Activated naive CD8-positive, alpha-beta T cell treated with anti-CD3 and anti-CD28 coated beads, Interleukin-2, amount 10 ng/mL, durations not matched to agents 7 days and 5 days (primary cell): Measurements from ENCODE around the gene RPL18. TPM values are rescaled to one million over a fixed set of nuclear protein-coding genes. Genes with fewer than 3 reads are reported as not detected.
"Not testable (repeated sequence)": the region's sequence is repeated elsewhere in the genome, so short reads cannot be mapped to it uniquely, and the experiment has no call there.

Experiments used
- ATAC-seq: fragments of 150-1000 bp; cut with Tn5 transposase; one replicate; pipeline ENCODE4 v1.10.0; 2021; ENCODE audit warnings: low read depth, moderate library complexity
- POLR2A ChIA-PET: fragments of 350-600 bp; sonication (Branson Sonifier 250); formaldehyde crosslinking; loops from one replicate; lab custom pipeline; 2021; ENCODE audit warnings: antibody characterized with exemption; lab: Charles Lee
- DNase-seq: peaks from one replicate; pipeline ENCODE4 v3.0.0; 2021
- H3K27ac Mint-ChIP-seq: one replicate; pipeline ENCODE4 v1.8.0; 2022; ENCODE audit warnings: mild to moderate bottlenecking, mixed read lengths
- H3K27me3 Mint-ChIP-seq: one replicate; pipeline ENCODE4 v1.8.0; 2022; ENCODE audit warnings: mild to moderate bottlenecking, moderate library complexity, mixed read lengths
- H3K36me3 Mint-ChIP-seq: one replicate; pipeline ENCODE4 v1.8.0; 2021; ENCODE audit warnings: mild to moderate bottlenecking, mixed read lengths
- H3K4me1 Mint-ChIP-seq: one replicate; pipeline ENCODE4 v1.8.0; 2021; ENCODE audit warnings: mixed read lengths
- H3K4me3 Mint-ChIP-seq: one replicate; pipeline ENCODE4 v1.8.0; 2022; ENCODE audit warnings: mild to moderate bottlenecking, moderate library complexity, mixed read lengths
- H3K9me3 Mint-ChIP-seq: one replicate; pipeline ENCODE4 v1.8.0; 2021; ENCODE audit warnings: mixed read lengths
- total RNA-seq, 2 experiments: library from RNA; stranded (reverse); gene quantifications; one replicate each; pipeline ENCODE4 v1.2.3, GENCODE V29; 2021

Gene RPL18
- total RNA-seq, 2 experiments from 2014 or later, result 1,565 to 1,587 TPM

DNA sequence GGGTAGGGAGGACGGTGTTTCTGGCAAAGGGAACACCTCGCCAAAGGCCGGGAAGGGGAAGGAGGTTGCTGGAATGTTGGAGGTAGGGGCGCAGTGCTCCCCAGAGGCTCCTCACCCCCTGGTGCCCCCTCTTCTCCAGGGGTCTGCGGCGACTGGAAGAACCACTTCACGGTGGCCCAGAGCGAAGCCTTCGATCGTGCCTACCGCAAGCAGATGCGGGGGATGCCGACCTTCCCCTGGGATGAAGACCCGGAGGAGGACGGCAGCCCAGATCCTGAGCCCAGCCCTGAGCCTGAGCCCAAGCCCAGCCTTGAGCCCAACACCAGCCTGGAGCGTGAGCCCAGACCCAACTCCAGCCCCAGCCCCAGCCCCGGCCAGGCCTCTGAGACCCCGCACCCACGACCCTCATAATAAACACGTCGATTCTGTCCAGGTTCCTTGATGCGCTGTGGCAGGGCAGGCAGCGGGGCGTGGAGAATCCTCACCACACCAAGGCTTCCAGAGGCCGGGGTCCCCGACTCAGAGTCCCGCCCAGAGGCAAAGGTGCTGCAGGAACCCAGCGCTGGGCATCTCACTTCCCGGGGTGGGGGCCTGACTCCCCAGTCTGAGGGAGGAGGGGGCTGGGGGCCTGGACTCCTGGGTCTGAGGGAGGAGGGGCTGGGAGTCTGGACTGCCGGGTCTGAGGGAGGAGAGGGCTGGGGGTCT, 19.8 kb downstream of the RPL18 start:
- DNase-seq (no peak), ATAC-seq (no peak)
- POLR2A ChIA-PET, result interaction anchor here (0.5 kb wide), 1 partner anchor 39 kb away, joined by 3 read pairs; no protein-coding TSS in a partner anchor
- Mint-ChIP-seq H3K27me3 (no peaks in the 10 kb centered on the region), H3K27ac (peak overlapping the region; percentile 35), H3K36me3 (no peaks in the 10 kb centered on the region), H3K4me1 (no peaks in the 10 kb centered on the region), H3K9me3 (no peaks in the 10 kb centered on the region), H3K4me3 (no peak overlapping the region)

- Mint-ChIP-seq H3K27ac (peak overlapping the region; percentile 19), H3K27me3 (peaks cover 2% of the 10 kb centered on the region), H3K36me3 (no peaks in the 10 kb centered on the region), H3K9me3 (no peaks in the 10 kb centered on the region), H3K4me1 (peaks cover 2% of the 10 kb centered on the region), H3K4me3 (peak overlapping the region; percentile 76)
- POLR2A ChIA-PET, result no interaction called here
- DNase-seq (no peak), ATAC-seq (peak; percentile 60)
These were observed 22.1 kb downstream of the RPL18 start for GRCh38 chr19:48596679-48597465.

GRCh38 chr19:48596237-48596636, 22.7 kb downstream of the RPL18 start:
- no peak for DNase-seq
- H3K27ac Mint-ChIP-seq, result peak overlapping the region; percentile 63

DNA sequence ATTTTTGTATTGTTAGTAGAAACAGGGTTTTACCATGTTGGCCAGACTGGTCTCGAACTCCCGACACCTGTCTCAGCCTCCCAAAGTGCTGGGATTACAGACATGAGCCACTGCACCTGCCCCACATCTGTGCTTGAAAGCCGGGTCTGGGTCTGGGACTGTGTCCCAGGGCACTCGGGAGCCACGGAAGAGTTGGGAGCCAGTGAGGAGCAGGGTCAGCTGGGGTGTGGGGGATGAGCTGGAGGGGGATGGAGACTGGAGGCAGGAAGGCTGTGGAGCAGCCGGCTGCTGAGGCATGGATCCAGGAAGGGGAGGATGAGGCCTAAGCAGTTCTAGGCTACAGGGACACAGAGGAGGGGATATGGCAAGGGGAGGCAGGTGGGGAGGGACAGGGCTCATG, 23.1 kb downstream of the RPL18 start:
- peak overlapping the region; percentile 63 for H3K27ac Mint-ChIP-seq
- ATAC-seq, result no peak

More at GRCh38 chr19:48596237-48596636, 22.7 kb downstream of the RPL18 start:
- Mint-ChIP-seq H3K4me1 (peaks cover 4% of the 10 kb centered on the region), H3K4me3 (peak overlapping the region; percentile 40), H3K27me3 (peaks cover 2% of the 10 kb centered on the region), H3K9me3 (no peaks in the 10 kb centered on the region), H3K36me3 (no peaks in the 10 kb centered on the region)
- no peak for ATAC-seq
- POLR2A ChIA-PET, result no interaction called here

GRCh38 chr19:48595171-48595570, 23.8 kb downstream of the RPL18 start:
- Mint-ChIP-seq H3K9me3 (no peaks in the 10 kb centered on the region), H3K4me1 (peaks cover 4% of the 10 kb centered on the region), H3K27ac (no peak overlapping the region), H3K36me3 (no peaks in the 10 kb centered on the region), H3K4me3 (peak overlapping the region; percentile 11), H3K27me3 (peaks cover 2% of the 10 kb centered on the region)
- ATAC-seq (no peak), DNase-seq (no peak)
- POLR2A ChIA-PET, result interaction anchor here (1.0 kb wide), 1 partner anchor 14 kb away, joined by 4 read pairs; no protein-coding TSS in a partner anchor

More for the DNA sequence above, 23.1 kb downstream of the RPL18 start:
- H3K36me3 Mint-ChIP-seq, result no peaks in the 10 kb centered on the region
- H3K4me1 Mint-ChIP-seq, result peaks cover 4% of the 10 kb centered on the region
- peaks cover 2% of the 10 kb centered on the region for H3K27me3 Mint-ChIP-seq
- POLR2A ChIA-PET, result interaction anchor here (1.0 kb wide), 1 partner anchor 13 kb away, joined by 4 read pairs; no protein-coding TSS in a partner anchor
- H3K9me3 Mint-ChIP-seq, result no peaks in the 10 kb centered on the region
- peak overlapping the region; percentile 40 for H3K4me3 Mint-ChIP-seq
- DNase-seq, result no peak

GRCh38 chr19:48591021-48591420, 28.0 kb downstream of the RPL18 start:
- Mint-ChIP-seq H3K27me3 (peaks cover 10% of the 10 kb centered on the region), H3K4me1 (peaks cover 14% of the 10 kb centered on the region), H3K36me3 (no peaks in the 10 kb centered on the region), H3K27ac (no peak overlapping the region), H3K9me3 (no peaks in the 10 kb centered on the region), H3K4me3 (no peak overlapping the region)
- no peak for ATAC-seq
- no peak for DNase-seq
- POLR2A ChIA-PET, result no interaction called here

DNA sequence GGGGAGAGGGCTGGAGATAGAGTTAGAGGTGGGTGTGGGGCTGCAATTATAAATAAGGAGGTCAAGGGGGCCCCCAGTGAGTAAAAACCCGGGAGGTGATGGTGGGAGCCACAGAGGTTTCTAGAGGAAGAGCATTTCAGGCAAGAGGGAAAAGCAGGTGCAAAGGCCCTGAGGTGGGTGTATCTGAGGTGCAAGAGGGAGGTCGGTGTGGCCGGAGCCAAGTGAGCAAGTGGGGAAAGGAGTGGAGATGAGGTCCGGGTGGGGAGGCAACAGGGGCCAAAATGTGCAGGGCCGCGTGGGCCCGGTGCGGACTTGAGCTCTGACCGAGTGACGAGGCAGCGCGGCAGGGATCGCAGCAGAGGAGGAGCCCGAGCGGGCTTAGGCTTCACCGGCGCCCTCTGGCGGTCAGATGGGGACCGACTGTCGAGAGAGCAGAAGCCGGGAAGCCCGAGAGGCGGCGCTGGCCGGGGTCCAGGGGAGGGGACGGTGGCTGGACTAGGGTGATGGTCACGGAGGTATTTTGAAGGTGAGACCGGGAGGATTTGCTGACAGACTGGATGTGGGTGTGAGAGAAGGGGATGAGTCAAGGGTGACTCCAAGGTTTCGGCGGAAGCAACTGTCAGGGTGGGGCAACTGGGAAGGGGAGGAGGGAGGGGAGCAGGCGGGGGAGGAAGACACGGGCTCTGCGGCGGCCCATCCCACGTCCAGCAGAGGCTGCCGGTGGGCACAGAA, 30.1 kb downstream of the RPL18 start:
- Mint-ChIP-seq H3K36me3 (no peaks in the 10 kb centered on the region), H3K9me3 (no peaks in the 10 kb centered on the region), H3K4me3 (peak overlapping the region; percentile 79), H3K27ac (peak overlapping the region; percentile 34), H3K4me1 (peaks cover 18% of the 10 kb centered on the region), H3K27me3 (peaks cover 11% of the 10 kb centered on the region)
- peak; percentile 86 for ATAC-seq
- POLR2A ChIA-PET, result interaction anchor here (0.5 to 1.0 kb wide), 3 partner anchors 17 to 83 kb away, joined by 3 to 5 read pairs (median 4); no protein-coding TSS in a partner anchor
- DNase-seq, result peak; percentile 93

DNA sequence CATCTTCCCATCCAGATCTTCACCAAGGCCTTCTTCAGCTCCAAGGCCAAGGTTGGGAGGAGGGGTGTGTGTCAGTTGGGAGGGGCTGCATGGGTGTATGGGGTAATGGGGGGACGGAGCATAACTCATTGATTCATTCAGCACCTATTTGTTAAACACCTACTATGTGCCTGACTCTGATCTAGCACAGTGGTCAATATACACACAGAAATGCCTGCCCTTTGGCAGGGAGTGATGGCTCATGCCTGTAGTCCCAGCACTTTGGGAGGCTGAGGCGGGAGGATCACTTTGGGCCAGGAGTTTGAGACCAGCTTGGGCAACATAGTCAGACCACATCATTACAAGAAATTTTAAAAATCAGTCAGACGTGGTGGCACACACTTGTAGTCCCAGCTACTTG, 31.6 kb downstream of the RPL18 start:
- Mint-ChIP-seq H3K27ac (no peak overlapping the region), H3K4me1 (peaks cover 16% of the 10 kb centered on the region), H3K9me3 (no peaks in the 10 kb centered on the region), H3K36me3 (no peaks in the 10 kb centered on the region), H3K4me3 (no peak overlapping the region), H3K27me3 (peaks cover 11% of the 10 kb centered on the region)
- POLR2A ChIA-PET, result interaction anchor here (0.6 kb wide), 1 partner anchor 82 kb away, joined by 3 read pairs; no protein-coding TSS in a partner anchor
- no peak for DNase-seq
- no peak for ATAC-seq

DNA sequence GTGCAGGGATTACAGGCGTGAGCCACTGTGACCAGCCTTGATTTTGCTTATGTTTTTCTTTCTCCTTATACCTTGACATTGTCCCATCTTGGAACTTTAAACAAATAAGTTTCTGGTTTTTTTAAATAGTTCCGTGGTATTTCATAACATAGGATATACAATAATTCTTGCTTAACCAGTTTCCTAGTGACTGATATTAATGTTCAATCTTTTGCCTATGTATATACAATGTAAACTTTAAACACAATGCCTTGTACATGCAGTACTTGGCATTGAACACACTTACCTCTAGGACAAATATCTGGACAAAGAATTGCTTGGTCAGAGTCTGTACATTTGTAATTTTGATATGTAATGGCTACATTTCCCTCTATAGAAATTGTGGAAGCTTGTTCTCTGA, 36.8 kb downstream of the RPL18 start:
- Mint-ChIP-seq H3K4me1 (peaks cover 4% of the 10 kb centered on the region), H3K4me3 (no peak overlapping the region), H3K36me3 (no peaks in the 10 kb centered on the region), H3K9me3 (no peaks in the 10 kb centered on the region), H3K27ac (no peak overlapping the region), H3K27me3 (peaks cover 8% of the 10 kb centered on the region)
- DNase-seq (no peak), ATAC-seq (no peak)
- POLR2A ChIA-PET, result no interaction called here

- DNase-seq (no peak), ATAC-seq (no peak)
- no peaks in the 10 kb centered on the region for H3K4me1 Mint-ChIP-seq
- H3K27me3 Mint-ChIP-seq, result peaks cover 7% of the 10 kb centered on the region
- H3K36me3 Mint-ChIP-seq, result no peaks in the 10 kb centered on the region
- H3K9me3 Mint-ChIP-seq, result no peaks in the 10 kb centered on the region
- H3K4me3 Mint-ChIP-seq, result no peak overlapping the region
- POLR2A ChIA-PET, result interaction anchor here (0.6 kb wide), 1 partner anchor 228 kb away, joined by 4 read pairs; no protein-coding TSS in a partner anchor
- no peak overlapping the region for H3K27ac Mint-ChIP-seq
These were observed 40.1 kb downstream of the RPL18 start for GRCh38 chr19:48578891-48579290.

- ATAC-seq, H3K27me3 Mint-ChIP-seq, H3K9me3 Mint-ChIP-seq, H3K4me1 Mint-ChIP-seq, H3K4me3 Mint-ChIP-seq, DNase-seq, H3K27ac Mint-ChIP-seq, H3K36me3 Mint-ChIP-seq, POLR2A ChIA-PET: not testable (repeated sequence)
These were observed 41.1 kb downstream of the RPL18 start for GRCh38 chr19:48577908-48578307.

DNA sequence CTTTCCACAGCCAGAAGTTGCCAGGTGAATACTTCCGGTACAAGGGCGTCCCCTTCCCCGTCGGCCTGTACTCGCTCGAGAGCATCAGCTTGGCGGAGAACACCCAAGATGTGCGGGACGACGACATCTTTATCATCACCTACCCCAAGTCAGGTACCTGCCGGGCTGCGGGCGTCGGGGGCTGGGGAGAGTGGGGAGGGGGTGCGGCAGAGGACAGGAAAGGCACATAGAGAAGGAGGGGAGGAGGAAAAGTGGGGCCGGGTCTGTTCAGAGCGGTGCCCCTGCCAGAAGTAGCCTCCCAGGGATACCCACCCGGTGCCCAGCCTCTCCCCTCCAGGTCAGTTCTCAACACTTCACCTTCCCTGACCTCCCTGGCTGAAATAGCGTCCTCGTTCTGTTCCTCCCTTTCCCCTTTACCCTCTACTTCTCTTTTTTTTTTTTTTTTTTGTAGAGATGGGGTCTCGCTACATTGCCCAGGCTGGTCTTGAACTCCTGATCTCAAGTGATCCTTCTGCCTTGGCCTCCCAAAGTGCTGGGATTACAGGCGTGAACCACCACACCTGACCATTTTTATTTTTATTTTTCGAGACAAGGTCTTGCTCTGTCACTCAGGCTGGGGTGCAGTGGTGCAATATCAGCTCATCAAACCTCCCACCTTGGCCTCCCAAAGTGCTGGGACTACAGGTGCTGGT, 42.9 kb downstream of the RPL18 start:
- no peak for ATAC-seq
- POLR2A ChIA-PET, result interaction anchor here (0.7 kb wide), 1 partner anchor 132 kb away, joined by 4 read pairs; no protein-coding TSS in a partner anchor
- no peaks in the 10 kb centered on the region for H3K9me3 Mint-ChIP-seq
- no peak overlapping the region for H3K27ac Mint-ChIP-seq
- DNase-seq, result no peak
- no peaks in the 10 kb centered on the region for H3K36me3 Mint-ChIP-seq
- peaks cover 7% of the 10 kb centered on the region for H3K27me3 Mint-ChIP-seq
- no peaks in the 10 kb centered on the region for H3K4me1 Mint-ChIP-seq
- H3K4me3 Mint-ChIP-seq, result no peak overlapping the region
